K562 (cell line): ENCODE data around the gene VSIG1.

Source experiments
- MEIS2 ChIP-seq: fragments of 450-650 bp; IDR thresholded peaks from 2 replicates; pipeline ENCODE4 v1.6.1; 2014; ENCODE audit warnings: mild to moderate bottlenecking; ENCODE audit not compliant: partially characterized antibody
- TF ChIP-seq, protein P1 (sequence below): sonication (generic); formaldehyde crosslinking; IDR thresholded peaks from 2 replicates; pipeline ENCODE4 v1.8.0; 2022; ENCODE audit warnings: mild to moderate bottlenecking, low read depth, missing genetic modification reagents

DNA sequence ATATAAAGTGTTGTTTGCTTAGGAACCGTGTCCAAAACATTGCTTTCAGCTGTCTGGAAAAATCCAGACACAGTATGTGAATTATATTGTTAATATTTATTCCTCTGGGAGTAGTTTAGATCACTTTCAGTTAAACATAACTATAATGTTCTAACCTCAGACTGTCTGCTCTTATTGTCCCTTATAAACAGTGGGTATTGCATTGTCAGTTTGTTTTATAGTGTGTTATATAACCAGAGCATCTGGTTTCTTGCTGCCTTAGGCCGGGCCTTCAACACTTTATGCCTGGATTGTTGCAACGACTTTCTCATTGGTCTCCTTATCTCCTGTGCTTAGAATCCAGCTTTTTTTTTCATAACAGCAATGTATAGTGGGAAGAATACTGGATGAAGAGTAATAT lies 73.1 kb downstream of the VSIG1 start:
- TF ChIP-seq MEIS2 = no peak
- TF ChIP-seq, protein P1, sequence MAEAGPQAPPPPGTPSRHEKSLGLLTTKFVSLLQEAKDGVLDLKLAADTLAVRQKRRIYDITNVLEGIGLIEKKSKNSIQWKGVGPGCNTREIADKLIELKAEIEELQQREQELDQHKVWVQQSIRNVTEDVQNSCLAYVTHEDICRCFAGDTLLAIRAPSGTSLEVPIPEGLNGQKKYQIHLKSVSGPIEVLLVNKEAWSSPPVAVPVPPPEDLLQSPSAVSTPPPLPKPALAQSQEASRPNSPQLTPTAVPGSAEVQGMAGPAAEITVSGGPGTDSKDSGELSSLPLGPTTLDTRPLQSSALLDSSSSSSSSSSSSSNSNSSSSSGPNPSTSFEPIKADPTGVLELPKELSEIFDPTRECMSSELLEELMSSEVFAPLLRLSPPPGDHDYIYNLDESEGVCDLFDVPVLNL (CRISPR knock-in tag) = no peak
